ENCODE measurements around the gene AVEN. TPM values are rescaled to one million over a fixed set of nuclear protein-coding genes. Genes with fewer than 3 reads are reported as not detected.

The AVEN gene
- total and polyA plus RNA-seq, 9 of the 15 experiments (the other 6 are each of a cell fraction or from before 2014, with no cell fraction given): 1.5 to 6.4 (median 4.7) TPM

GRCh38 chr15:33955945-33956344, 83.1 kb downstream of the AVEN start (continued):
- TF ChIP-seq, protein P1, sequence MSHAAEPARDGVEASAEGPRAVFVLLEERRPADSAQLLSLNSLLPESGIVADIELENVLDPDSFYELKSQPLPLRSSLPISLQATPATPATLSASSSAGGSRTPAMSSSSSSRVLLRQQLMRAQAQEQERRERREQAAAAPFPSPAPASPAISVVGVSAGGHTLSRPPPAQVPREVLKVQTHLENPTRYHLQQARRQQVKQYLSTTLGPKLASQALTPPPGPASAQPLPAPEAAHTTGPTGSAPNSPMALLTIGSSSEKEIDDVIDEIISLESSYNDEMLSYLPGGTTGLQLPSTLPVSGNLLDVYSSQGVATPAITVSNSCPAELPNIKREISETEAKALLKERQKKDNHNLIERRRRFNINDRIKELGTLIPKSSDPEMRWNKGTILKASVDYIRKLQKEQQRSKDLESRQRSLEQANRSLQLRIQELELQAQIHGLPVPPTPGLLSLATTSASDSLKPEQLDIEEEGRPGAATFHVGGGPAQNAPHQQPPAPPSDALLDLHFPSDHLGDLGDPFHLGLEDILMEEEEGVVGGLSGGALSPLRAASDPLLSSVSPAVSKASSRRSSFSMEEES (CRISPR knock-in tag; IDR thresholded peaks at IDR 0.05): no peak
- TF ChIP-seq, protein P2, sequence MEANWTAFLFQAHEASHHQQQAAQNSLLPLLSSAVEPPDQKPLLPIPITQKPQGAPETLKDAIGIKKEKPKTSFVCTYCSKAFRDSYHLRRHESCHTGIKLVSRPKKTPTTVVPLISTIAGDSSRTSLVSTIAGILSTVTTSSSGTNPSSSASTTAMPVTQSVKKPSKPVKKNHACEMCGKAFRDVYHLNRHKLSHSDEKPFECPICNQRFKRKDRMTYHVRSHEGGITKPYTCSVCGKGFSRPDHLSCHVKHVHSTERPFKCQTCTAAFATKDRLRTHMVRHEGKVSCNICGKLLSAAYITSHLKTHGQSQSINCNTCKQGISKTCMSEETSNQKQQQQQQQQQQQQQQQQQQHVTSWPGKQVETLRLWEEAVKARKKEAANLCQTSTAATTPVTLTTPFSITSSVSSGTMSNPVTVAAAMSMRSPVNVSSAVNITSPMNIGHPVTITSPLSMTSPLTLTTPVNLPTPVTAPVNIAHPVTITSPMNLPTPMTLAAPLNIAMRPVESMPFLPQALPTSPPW (CRISPR knock-in tag; IDR thresholded peaks at IDR 0.05): no peak
- no peak for TF ChIP-seq PRDM10 (IDR thresholded peaks at IDR 0.05; ENCODE audit: partially characterized antibody)
- no peak for TF ChIP-seq ZBTB34 (CRISPR knock-in tag; IDR thresholded peaks at IDR 0.05)
- no peak for TF ChIP-seq NR2C1 (IDR thresholded peaks at IDR 0.05)
- TF ChIP-seq NR2C1 (tag; IDR thresholded peaks at IDR 0.05): no peak
- no peak for TF ChIP-seq TGIF2 (CRISPR knock-in tag; IDR thresholded peaks at IDR 0.05)
- TF ChIP-seq, protein P3, sequence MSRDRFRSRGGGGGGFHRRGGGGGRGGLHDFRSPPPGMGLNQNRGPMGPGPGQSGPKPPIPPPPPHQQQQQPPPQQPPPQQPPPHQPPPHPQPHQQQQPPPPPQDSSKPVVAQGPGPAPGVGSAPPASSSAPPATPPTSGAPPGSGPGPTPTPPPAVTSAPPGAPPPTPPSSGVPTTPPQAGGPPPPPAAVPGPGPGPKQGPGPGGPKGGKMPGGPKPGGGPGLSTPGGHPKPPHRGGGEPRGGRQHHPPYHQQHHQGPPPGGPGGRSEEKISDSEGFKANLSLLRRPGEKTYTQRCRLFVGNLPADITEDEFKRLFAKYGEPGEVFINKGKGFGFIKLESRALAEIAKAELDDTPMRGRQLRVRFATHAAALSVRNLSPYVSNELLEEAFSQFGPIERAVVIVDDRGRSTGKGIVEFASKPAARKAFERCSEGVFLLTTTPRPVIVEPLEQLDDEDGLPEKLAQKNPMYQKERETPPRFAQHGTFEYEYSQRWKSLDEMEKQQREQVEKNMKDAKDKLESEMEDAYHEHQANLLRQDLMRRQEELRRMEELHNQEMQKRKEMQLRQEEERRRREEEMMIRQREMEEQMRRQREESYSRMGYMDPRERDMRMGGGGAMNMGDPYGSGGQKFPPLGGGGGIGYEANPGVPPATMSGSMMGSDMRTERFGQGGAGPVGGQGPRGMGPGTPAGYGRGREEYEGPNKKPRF (IDR thresholded peaks at IDR 0.05; ENCODE audit: low read depth, low read length): no peak
- peak; percentile 56; the same call in 1 of the 2 replicates for TF ChIP-seq CREM (IDR thresholded peaks at IDR 0.05; ENCODE audit: low read depth)
- TF ChIP-seq ZNF175 (CRISPR knock-in tag; IDR thresholded peaks at IDR 0.05; ENCODE audit: low read depth): peak; percentile 54; the same call in 1 of the 2 replicates
- no peak for TF ChIP-seq ZKSCAN8 (CRISPR knock-in tag; IDR thresholded peaks at IDR 0.05)
- TF ChIP-seq NFIX (CRISPR knock-in tag; IDR thresholded peaks at IDR 0.05; ENCODE audit: low read depth): no peak
- TF ChIP-seq ARNT (IDR thresholded peaks at IDR 0.05): no peak
- peak; percentile 59; the same call in 1 of the 2 replicates for TF ChIP-seq CXXC5 (CRISPR knock-in tag; IDR thresholded peaks at IDR 0.05)
- peak; percentile 36; the same call in 1 of the 2 replicates for TF ChIP-seq EP300 (IDR thresholded peaks at IDR 0.05; ENCODE audit: low read length)
- no peak for TF ChIP-seq ID3 (CRISPR knock-in tag; IDR thresholded peaks at IDR 0.05)
- peak; percentile 83 for TF ChIP-seq ID3 (tag; IDR thresholded peaks at IDR 0.05)
- no peak for TF ChIP-seq CREBBP (IDR thresholded peaks at IDR 0.05; ENCODE audit: low read depth, low read length)
